Measurements from ENCODE around the gene NELL2.

The NELL2 gene

DNA sequence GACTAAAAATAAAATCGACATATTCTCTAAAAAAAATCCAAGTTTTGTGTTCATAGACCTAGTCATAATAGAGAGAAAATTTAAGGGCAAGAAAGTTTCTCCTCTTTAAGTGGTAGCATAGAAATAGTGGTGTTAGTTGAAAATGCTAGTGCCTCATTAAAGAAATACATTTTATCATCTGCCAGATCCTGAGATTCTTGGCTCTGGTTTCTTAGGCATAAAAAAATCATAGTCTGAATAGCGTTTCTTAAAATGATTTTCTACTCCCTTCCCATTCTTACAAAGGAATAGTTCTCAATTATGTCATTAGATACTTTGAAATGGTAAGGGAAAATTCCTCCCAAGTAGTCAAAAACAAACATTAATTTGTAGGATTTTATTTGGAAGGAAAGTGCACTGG lies 212.8 kb downstream of the NELL2 start:
- no peak overlapping the region for H3K4me3 ChIP-seq (ENCODE audit: low read length)
- no peak for TF ChIP-seq ZNF274 (IDR thresholded peaks at IDR 0.05; ENCODE audit: low read depth, low read length)

DNA sequence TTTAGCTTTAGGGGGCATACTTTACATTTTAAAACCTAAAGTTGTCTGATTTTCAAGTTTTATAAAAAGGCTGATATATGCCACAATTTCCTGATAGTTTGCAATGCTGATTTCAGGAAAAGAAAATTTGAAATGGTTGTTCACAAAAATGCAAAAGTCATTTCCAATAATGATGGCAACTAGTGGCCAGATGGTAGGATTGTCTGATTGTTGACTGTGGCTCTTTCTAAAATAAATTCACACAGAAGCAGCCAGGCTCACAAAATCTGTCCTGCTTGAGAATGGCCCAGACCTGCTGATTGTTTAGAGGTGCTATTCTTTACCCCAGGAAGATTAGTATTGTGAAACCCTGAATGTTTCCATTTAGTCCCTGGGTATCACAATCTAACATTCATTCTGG lies 220.3 kb downstream of the NELL2 start:
- TF ChIP-seq ZNF274 (IDR thresholded peaks at IDR 0.05; ENCODE audit: low read depth, low read length) = no peak
- H3K4me3 ChIP-seq (ENCODE audit: low read length) = no peak overlapping the region

DNA sequence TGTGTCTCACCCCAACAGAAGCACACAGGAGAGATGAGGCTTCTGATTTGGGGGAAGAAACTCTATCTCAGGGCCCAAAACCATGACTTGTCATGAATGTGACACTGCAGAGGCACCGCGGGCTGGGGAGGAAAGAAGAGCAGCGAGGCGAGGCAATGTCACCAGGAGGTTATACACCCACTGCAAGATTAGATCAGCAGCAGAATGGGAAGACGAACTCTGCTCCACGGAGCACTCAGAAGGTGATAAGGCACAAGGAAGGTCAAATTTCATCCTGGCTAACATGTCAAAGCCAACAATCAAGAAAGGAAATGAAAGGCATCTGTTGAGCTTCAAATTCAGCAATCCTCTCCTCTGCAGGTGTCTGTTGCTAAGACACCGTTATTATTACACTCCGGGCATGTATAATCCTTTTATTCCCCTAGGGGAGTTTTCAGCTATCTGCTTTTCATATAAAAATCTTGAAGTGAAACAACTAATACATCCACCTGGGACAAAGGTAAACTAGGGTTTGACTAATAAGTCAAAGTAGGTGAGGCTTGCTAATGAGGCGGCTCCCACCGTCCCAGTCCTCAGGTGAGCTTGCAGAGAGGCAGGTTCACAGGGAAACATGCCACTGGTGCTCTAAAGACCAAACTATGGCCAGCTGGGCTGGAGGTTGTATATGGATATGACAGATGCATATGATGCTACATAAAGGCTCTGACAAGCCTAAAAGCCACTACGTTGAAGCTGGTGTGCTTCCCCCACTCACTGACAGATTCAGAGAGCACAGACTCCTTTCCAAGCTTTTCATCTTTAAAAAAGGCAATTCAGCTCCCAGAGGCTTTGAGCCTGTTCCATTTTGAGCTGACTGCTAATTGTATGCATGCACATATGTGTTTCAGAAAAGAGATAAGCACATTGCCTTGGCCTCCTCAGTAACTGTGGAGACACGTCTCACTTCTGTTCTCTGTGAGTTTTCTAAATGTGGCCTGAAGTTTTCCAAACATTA lies 221.2 kb downstream of the NELL2 start:
- TF ChIP-seq ZNF274 (IDR thresholded peaks at IDR 0.05; ENCODE audit: low read depth, low read length) = no peak
- no peak overlapping the region for H3K4me3 ChIP-seq (ENCODE audit: low read length)

DNA sequence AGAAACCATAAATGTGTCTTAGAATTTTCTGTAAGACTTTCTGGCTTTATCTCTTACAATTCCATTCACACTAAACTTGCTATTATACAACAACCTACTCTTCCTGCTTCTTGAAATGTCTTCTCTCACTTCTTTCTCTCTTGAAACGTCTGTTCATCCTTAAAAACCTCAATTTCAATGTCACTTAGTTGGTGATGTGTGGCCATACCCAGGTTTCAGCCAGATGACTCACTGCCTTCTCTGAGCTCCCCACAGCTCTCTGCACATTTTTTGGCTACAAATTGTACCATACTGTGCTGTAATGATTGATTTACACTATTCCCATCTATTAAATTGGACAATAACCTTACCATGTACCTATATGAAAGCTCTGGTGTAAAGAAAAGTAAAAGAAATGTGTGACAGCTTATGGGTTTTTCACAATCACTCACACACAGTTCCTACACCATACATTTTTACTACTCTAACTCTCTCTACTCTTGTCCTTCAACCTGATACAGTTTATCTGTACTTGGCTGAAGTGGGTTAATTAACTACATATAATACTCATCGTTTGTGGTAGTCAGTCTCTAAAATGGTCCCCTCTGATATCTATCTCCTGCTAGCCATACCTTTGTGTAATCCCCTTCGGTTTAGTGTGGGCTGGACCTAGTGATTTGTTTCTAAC lies 222.1 kb downstream of the NELL2 start:
- TF ChIP-seq ZNF274 (IDR thresholded peaks at IDR 0.05; ENCODE audit: low read depth, low read length) = no peak
- H3K4me3 ChIP-seq (ENCODE audit: low read length) = no peak overlapping the region

DNA sequence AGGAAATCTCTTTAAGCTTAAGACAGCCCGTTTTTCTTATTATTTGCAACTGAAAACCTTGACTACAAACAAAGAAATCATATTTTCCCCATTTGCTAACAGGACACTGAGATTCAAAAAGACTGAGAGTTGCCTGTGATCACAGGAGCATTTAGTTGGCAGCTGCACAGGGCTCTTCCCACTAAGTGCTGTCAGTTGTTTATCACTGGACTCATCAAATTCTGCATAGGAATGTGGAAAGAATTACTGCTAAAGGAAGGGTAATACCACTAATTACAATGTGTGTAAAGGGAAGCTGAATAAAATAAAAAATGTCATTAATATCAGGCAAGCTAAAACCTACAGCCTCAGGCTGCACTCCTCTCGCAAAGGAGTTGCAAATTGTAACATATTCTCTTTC lies 226.4 kb downstream of the NELL2 start:
- H3K4me3 ChIP-seq (ENCODE audit: low read length) = no peak overlapping the region
- no peak for TF ChIP-seq ZNF274 (IDR thresholded peaks at IDR 0.05; ENCODE audit: low read depth, low read length)

DNA sequence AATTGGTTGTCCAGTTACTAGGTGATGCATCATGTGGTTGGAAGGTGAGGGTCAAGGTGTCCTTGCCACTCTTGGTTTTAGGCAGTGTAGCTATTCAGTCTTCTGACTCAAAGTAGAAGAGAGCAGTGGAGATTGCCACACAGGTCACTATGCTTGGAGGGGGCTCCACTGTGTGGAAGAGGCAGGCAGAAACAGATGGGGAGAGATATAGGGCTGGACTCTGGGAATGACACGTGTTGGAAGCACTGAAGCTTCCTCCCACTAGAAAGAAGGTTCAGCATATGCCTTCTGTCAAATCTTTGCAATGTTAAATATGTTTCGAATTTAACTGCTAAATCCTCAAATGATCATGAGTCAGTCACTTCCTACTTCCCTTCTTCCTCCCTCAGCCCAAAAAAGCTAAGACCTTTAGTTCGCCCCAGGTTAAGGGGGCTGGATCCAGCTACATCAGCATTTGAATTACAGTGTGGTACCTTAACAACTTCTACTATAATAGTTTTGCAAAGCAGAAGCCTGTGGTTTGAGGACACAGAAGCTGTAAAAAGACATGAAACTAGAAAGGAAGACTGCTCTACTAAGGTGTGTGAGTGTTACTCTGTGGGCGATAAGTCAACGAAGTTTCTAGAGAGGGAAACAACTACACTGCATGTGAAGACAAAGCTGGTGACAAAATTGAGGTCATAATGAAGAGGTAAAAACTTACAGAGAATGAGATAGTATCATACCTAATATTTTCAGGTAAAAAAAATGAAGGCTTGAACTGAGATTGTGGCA lies 228.0 kb downstream of the NELL2 start:
- no peak for TF ChIP-seq ZNF274 (IDR thresholded peaks at IDR 0.05; ENCODE audit: low read depth, low read length)
- H3K4me3 ChIP-seq (ENCODE audit: low read length) = no peak overlapping the region

DNA sequence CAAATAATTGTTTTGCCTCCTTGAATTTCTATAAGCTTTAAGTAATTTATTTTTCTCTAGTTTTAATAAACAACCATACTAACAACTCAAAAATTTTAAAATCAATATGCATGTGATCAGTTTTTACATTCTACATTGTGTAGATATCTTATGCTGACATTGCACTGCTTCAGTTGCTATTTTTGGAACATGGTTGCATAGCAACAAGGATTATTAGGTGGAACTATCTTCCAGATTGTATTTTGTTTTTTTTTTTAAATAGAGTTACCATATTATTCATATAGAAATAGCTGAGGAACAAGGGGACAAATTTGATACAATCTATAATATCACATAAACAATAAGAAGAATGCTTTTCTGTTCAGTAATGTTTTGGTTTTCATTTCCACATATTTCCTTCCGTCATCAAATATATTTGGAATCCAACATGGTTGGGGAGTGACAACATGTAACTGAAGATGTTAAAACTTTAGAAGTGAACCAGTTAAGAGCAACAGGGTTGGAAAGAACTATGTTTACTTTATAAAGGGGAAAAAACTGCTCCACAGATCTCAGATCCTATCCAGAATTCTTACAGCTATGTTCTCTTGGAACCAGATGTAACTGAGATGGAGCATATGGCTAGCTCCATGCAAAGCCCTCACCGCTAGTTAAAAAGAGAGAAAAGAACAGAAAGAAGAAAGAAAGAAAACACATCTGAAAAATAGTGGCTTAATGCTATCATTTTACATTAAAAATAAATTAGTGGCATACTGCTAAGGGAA lies 235.5 kb downstream of the NELL2 start:
- no peak for TF ChIP-seq ZNF274 (IDR thresholded peaks at IDR 0.05; ENCODE audit: low read depth, low read length)
- no peak overlapping the region for H3K4me3 ChIP-seq (ENCODE audit: low read length)

DNA sequence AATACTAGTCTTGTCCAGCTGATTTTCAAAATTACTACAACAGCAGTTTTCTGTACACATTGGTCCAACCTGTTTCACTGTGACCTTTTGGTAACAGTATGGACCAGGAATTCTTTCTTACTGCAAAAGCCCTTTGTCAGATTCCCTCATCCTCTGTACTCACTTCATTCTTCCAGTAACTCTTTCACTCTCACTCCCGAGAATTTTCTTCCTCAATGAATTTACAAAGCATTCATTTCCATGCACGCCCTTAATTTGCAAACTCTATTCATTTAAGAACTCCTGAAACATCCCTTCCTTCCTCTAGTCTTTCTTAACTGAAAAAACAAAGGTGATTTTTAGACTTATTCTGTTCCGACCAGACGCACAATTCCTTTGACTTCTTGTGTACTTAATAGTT lies 238.2 kb downstream of the NELL2 start:
- TF ChIP-seq ZNF274 (IDR thresholded peaks at IDR 0.05; ENCODE audit: low read depth, low read length) = no peak
- no peak overlapping the region for H3K4me3 ChIP-seq (ENCODE audit: low read length)

DNA sequence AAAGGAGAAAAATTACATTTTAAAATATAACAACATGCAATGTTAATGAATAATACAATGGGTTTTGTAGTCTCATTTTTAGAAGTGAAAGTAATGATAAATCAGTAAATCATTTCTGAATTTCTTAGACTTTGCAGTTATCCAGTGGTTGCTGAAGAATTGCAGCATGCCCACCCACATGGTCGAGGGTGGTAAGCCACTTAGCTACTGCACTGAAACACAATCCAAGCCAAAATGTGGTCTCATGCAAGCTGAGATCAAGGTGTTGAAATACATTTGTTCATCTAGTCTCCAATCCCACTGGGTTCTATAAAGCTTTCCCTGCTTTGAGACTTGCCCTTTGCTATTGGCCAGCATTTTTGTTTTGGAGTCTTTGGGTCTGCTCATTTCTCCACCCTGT lies 247.9 kb downstream of the NELL2 start:
- no peak for TF ChIP-seq ZNF274 (IDR thresholded peaks at IDR 0.05; ENCODE audit: low read depth, low read length)
- no peak overlapping the region for H3K4me3 ChIP-seq (ENCODE audit: low read length)

DNA sequence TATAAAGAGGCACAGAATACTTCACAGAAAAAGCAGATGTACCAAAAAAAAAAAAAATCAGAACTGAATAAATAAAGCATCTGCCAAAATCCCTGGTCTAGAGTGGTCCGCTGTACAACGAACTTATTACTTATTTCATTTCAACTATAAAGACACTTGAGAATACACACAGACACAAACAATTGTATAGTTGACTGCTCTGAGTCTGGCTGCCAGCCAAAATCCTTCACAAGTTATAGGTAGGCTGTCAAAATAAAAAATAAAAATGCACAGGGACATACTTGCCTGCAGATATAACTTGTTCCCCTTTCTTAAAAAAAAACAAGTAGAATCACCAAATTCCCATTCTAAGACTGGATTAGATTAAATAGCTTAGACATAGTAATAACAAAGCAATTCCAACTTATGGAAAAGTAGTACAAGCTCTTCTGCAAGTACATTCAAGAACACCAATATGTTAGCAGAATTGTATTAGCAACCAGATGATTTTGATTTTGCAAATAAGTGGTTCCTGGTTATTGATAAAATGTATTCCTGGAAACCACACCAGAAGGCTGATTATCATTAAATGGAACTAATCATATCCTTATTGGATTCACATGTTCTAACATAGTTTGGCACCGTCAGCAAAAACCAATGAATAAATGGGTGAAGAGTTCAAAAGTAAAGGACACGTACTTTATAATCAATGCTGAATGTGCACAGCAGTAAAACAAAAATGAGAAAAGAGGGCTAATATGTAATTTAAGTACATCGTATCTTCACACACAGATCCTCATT lies 248.5 kb downstream of the NELL2 start:
- TF ChIP-seq ZNF274 (IDR thresholded peaks at IDR 0.05; ENCODE audit: low read depth, low read length) = no peak
- no peak overlapping the region for H3K4me3 ChIP-seq (ENCODE audit: low read length)

DNA sequence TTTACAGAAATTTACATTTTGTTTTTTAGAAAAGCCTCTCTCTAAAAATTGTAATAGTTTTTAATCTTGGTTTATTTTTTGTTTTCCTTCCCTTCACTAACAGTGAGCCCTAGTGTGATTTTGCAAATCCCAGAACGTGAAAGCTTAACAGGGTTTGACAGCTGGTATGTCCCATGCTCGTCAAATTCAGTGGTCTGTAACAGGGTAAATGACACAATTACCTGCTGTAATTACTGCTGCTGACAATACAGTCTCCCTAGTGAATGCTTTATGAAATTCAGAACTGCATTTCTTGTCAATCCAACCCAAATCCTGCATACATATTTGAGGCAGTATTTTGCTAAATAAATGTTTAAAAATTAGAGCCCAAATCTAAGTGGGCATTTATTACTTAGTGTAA lies 249.2 kb downstream of the NELL2 start:
- TF ChIP-seq ZNF274 (IDR thresholded peaks at IDR 0.05; ENCODE audit: low read depth, low read length) = no peak
- no peak overlapping the region for H3K4me3 ChIP-seq (ENCODE audit: low read length)

DNA sequence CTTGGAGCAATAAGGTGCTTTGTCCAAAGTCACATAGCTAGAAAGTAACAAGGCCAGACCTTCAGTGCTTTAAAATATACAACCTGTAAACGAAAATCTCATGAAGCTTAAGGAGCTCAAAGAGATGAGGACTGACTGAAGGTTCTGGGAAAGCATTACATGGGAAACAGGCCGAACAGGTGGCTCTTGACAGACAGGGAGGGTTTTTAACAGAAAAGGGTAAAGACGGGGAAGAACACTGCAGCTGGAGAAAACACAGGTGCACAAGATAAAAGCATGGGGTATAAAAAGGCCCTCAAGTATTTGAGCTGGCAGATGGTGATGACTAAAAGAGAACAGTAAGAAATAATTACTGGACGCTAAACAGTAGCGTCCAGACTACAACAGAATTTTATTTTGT lies 257.2 kb downstream of the NELL2 start:
- H3K4me3 ChIP-seq (ENCODE audit: low read length) = no peak overlapping the region
- no peak for TF ChIP-seq ZNF274 (IDR thresholded peaks at IDR 0.05; ENCODE audit: low read depth, low read length)

DNA sequence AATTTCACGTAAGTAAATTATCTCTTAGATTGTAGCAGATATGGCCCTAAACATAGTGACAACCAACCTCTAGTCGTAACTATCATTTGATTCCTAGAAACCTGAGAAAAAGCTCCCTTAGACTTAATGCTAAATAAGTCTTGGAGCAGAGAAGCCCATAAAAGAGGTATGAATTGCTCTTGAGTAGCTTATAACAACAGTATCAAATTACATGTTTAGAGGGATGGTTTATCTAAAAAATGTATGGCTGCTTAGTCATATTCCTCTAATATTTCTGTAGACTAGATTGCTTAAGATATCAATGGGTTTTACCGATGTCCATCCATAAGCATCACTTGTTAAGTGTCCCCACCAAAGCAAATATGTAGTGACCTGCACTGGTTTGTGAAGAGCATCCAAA lies 259.7 kb downstream of the NELL2 start:
- H3K4me3 ChIP-seq (ENCODE audit: low read length) = no peak overlapping the region
- TF ChIP-seq ZNF274 (IDR thresholded peaks at IDR 0.05; ENCODE audit: low read depth, low read length) = no peak
